NCI-H1694 (cell line): Measurements from ENCODE around the gene RAX2.
"Not testable (repeated sequence)": the region's sequence is repeated elsewhere in the genome, so short reads cannot be mapped to it uniquely, and the experiment has no call there.

Experiments
- DNase-seq: peaks from one replicate; lab custom pipeline; 2025; lab: John Stamatoyannopoulos, UW

RAX2 gene

DNA sequence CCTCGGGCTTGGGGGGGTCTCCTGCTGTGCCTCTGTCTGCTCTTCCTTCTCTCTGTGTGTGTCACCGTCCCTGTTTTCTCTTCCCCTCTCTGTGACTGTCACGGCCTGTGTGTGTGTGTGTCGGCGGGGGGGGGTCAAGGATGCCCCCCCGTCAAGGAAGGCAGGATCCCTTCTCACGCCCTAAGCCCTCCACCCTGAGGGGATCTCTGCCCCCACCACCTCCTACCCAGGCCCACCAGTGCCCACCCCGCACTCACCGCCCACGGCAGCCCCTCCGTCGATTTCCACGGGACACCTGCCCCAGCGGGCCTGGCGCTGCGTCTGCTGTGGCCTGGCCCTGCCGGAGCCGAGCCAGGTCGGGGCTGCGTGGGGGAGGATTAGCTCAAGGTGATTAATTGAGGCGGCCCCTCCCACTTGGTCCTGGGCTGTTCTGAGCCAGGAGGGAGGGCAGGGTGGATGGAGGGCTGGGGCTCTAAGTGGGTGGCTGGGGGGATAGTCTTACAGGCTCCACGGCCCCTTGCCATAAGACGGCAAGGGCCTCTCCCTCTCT lies at the start of gene RAX2:
Gene RAX2, minus strand, starts transcription at position 323 of the 550 bp plus-strand sequence. CDS start 486 bp downstream, outside the sequence.
- DNase-seq, result no peak

- DNase-seq, result no peak
Measured at GRCh38 chr19:3821156-3821555, 49.1 kb upstream of the RAX2 start.

DNA sequence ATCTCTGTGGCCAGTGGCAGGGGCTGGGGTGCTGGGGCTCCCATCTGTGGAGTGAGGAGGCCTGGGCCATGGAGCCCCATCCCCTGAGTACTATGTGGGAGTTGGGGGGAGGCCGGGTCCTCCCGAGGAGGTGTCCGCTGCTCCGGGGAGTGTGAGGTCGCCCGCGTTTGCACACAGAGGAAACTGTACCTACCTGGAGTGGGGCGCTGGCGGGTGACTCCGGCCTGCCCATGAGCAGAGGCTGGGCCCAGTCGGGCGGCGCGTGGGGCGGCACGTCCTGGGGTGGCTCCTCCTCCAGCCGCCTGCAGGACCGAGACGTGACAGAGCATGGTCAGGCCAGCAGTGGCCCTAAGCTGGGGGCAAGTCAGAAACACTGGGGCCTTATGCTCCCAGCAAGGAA lies 48.0 kb upstream of the RAX2 start:
- no peak for DNase-seq

DNA sequence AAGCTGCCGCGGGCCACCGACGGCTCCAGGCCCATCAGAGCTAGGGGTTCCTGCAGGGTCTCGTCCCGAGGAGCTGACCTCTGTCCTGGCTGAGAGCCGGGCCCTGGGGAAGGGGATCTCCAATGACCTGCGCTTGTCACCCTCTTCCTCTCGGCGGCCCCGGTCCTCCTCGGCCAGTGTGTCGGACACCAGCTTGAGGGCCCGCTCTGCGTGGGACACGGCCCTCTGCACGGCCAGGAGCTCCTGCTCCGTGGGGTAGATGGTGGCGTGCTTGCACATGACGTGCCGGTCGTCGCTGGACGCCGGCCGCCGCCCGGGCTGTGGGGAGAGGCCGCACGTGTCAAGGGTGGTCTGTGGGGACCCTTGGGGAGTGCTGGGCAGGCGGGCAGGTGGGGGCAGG lies 46.9 kb upstream of the RAX2 start:
- no peak for DNase-seq

DNA sequence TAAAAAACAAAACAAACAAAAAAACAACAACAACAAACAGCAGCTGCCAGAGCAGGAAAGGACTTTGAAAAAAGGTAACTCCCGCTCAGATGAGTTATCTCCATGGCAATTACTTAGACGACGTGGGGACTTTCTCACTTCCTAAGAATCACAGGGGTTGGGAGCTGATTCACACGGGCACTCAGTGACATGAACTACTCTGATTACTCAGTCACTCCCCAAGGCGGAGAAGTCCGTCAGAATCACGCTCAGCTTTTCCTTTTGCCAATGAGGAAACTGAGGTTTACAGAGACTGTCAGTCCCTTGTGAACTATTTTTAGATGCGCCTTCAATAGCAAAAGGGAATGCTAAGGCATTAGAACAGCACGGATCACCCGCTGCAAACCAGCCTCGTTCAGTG lies 46.4 kb upstream of the RAX2 start:
- no peak for DNase-seq

GRCh38 chr19:3817761-3818160 lies 45.7 kb upstream of the RAX2 start:
- no peak for DNase-seq

DNA sequence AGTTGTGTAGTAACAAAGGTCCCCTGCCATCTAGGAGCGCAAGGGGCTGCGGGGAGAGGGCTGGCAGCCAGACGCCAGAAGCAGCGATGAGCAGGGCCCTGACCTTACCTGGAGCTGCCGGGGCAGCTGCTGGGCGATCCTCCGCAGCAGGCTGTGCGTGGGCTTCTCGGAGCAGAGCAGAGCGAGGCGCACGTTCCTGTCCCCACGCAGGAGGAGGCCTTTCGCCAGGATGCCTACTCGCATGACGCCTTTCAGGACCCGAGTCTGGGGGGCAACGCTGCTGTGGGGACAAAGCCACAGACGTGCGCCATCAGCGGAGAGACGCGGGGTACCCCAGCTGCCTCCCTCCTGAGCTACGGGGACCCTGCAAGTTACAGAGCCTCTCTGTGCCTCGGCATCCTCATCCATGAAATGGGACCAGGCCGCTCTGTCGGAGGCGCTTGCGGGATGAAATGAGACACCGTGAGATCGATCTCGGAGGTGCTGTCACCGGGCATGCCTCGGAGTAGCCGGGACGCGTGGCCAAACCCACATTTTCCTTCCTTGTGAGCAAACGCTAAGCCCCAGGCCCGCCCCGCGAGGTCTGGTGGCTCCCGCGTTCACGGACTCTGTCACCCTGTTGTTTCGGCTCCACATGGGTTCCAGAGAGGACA lies 44.7 kb upstream of the RAX2 start:
- DNase-seq, result no peak

DNA sequence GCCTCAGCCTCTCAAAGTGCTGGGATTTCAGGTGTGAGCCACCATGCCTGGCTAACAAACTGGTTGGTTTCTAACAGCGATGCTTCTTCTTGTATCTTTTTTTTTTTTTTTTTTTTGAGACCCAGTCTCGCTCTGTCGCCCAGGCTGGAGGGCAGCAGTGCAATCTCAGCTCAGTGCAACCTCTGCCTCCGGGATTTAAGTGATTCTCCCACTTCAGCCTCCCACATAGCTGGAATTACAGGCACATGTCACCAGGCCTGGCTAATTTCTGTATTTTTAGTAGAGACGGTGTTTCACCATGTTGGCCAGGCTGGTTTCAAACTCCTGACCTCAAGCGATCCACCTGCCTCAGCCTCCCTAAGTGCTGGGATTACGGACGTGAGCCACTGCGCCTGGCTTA lies 44.1 kb upstream of the RAX2 start:
- not testable (repeated sequence) for DNase-seq

GRCh38 chr19:3814648-3815047 lies 42.6 kb upstream of the RAX2 start:
- DNase-seq, result no peak

DNA sequence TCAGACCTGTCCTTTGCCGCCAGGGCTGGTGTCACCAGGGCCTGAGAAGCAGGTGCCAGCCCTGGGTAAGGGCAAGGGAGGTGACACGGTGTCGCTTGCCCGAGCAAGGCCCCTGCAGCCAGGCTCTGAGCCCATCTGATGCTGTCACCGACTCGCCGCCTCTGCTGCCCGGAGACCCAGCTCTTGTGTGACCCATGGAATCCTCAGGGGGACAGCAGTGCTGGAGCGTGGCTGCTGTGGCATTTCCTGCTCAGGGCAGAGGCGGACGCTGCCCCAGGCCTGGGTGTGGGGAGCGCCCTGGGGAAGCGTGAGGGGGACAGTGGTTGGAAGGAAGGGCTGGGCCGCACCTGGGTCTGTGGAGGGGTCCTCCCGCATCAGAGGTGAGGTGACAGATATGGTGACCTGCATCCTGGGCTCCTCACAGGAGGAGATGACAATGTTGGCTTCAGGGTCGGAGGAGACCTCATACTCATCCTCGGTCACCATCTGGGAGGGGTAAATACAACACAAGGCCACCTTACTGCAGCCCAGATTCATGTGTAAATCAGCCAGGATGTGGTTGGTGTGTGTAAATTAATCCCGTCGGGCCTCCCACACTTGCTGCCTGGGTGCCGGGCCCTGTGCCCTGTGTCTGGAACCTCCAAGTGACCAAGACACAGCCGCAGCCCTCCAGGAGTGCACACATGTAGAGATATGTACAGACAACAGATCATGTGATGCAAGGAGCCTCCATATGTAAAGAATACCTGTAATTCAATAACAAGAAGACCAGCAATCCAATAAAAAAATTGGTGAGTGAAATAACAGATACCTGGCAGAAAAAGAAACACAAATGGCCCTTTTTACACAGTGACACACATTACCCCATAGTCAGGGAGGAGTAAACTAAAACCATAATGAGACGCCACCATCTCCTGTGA lies 41.7 kb upstream of the RAX2 start:
- DNase-seq, result no peak

DNA sequence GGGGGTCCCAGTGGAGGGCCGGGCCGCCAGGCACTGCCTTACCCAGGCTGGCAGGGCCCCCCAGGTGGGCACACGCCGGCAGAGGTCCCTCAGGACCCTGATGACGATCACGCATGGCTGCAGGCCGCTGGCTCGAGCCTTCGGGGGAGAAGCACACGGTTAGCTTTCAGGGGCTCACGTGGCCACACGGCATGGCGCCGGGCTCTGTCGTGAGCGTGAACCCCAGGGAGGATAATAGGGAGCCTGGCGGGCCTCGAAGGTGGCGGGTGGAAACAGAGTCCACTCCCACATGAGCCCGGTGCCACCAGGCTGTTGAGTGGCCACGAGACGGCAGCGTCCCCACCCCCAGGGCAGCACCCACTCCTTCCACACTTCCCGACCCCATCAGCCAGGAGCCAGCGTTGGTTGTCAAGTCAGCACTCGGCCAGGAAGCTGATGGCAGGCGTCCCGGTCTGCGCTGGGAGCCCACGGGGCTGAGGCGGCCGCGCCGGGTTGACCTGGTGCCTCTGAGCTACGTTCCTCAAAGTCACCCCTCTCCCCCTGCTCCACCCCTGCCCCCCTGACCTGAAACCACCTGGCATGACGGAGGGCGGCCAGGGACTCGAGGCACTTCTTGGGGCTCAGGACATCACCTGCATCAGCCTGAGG lies 38.8 kb upstream of the RAX2 start:
- no peak for DNase-seq

GRCh38 chr19:3809881-3810707 lies 38.1 kb upstream of the RAX2 start:
- DNase-seq, result no peak

DNA sequence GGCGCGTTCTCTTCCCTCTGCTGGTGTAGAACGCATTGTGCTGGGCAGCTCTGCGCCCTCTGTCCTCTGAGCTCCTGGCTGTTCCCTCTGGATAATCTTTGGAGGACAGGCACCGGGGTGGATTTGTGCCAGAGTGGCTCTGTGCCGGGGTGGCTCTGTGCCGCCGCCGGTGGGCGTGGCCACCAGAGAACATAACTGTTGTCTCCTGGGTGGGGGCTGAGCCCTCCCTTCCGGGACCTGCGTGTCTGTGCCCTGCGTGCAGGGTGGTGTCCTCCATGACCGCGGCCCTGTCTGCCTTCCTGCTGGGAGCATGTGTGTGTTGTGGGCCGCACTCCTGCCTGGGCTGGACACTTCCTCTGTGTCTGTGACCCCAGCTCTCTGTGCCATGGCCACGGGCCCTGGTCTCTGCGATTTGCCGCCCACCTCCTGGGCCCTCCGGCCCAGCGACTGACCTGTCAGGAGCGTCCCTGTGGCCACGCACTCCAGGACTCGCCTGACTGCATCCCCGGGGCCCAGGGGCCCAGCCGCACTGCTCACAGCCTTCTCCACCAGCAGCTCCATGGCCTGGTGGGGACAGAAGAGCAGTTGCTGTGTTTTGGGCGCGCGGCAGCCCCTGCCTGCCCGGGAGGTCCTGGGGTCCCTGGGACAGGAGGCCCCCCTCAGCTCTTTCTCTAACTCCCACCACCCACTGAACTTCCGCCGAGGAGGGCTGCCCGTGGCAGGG lies 36.6 kb upstream of the RAX2 start:
- no peak for DNase-seq

GRCh38 chr19:3807574-3808354 lies 35.7 kb upstream of the RAX2 start:
- DNase-seq, result no peak

- DNase-seq, result no peak
Measured at GRCh38 chr19:3807131-3807480, 35.1 kb upstream of the RAX2 start.

DNA sequence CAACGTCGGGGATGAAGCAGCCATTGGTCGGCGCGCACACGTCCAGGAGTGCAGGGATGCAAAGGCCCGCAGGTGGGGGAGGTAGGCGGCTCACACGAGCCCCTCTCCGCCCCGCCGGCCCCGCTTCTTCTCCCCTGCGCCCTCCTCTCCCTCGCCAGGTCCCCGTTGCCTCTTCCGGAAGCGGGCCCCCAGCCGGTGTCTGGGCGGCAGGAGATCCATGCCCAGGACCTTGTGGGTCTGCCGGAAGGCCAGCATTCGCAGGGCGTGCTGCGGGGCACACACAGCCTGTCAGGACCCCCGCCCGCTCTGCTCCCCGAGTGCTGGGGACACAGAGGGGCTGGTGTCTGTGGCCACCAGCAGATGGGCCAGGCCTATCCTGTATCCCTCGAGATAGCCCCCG lies 33.8 kb upstream of the RAX2 start:
- DNase-seq, result no peak

DNA sequence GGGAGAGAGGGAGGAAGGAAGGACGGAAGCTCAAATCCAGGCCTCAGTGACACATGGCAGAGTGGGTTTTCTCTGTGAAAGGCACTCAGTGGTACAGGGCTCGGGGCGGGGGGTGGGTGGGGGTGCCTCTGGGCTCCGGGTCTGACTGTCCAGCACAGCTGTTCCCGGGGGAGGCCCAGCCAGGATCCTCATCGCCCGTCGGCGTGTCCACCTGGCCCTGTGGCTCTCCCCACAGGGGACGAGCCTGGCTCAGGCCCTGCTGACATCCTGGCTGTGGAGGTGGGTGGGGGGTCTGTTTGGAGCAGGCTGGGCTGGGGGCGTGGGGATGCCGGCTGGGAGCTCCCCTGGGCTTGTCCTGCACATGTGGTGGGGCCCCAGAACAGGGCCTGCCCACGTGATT lies 32.4 kb upstream of the RAX2 start:
- DNase-seq, result no peak

DNA sequence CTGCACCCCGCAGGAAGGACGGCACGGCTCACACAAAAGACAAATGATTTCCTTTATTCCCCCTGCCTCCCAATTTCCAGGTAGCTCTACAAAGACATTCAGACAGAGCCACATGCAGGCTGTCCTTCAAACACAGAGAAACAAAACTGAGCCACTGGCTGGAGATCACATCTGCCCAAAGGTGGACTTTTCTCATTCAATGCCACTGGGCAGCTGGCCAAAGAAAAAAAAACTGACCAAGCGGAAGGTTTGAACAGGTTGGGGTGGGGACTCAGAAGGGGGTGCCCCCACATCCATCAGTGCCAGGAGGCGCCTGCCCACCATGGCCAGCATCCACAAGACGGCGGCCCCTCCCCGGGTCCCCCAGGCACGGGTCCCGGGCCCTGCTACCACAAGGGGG lies 32.0 kb upstream of the RAX2 start:
- DNase-seq, result no peak

- no peak for DNase-seq
Measured at GRCh38 chr19:3803114-3803888, 31.3 kb upstream of the RAX2 start.
